ENCODE results near the gene MRPL1.

Gene MRPL1

DNA sequence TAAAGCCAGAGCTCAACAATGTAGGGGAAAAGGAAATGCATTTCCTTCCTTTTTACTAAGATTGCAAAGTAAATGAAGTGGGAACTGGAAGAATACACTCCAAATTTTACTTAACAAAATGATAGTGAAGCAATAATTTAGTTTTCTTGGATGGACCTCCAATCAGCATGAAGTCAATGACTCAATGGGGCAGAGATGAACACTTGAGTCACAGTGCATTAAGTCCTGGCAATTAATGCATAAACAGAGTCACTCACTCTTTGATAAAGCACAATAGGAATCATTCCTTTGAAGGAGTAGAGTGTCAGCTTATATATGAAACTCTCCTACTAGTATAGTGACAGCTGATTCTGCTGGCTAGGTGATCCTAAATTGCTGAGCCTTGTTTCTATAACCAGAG lies 127.8 kb downstream of the MRPL1 start:
- no peak for DNase-seq

DNA sequence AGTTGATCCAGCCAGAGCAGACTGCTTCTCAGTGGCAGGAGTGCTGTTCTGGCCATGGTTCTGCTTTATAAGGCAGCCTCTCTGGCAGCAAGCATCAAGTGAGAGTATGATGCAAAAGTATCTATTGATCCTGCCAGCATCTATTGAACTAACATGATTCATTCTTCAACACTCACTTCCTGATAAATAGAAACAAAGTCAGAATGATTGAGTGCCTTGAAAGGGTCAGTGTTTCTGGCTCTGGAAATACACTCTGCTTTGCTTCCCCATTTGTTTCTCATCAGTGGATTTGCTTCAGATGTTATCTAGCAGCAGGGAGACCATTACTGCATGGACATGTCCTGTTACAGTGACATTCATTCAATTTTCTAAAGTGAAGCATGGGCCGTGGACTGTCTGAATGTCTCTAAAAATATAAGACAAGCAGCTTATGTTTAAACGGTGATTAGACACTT lies 128.3 kb downstream of the MRPL1 start:
- DNase-seq, result no peak

DNA sequence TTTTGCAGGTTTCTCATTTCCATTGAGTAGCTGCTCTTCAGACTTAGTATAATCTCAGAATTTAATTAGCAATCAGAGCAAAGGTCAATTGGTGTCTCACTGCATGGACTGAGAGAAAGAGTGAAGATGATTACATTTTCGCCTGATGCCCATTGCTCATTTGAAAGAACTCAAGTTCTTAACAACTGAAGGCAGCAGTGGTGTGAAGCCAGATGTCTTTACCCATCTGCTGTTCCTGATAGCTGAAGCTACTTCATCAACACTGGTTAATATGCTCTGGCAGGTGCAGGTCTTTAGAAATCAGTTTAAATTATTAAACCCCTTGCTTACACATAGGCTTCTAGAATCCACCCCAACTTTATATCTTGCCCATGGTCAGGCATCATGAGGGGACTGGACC lies 130.0 kb downstream of the MRPL1 start:
- no peak for DNase-seq

DNA sequence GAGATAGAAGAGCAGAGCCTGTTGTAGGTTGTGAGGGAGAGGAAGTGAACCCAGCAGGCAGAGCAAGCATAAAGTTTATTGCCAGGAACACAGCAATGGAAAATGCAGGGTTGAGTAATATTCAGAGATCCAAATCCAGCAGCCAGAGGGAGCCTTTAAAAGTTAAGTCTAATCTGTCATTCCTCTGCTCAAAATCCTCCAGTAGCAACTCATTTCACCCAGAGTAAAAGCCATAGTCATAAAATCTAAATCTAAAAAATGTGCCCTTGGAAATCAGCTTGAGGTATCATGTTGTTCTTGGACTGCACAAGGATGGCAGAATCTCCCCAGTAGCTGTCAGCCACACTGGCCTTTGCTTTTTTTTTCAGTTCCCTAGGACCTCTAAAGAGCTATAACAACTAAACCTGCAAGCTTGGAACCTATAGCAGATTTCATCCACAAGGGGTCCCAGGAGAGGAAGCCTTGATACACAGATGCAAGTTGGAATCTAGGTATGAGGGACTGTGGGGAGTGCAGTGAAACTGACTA lies 131.6 kb downstream of the MRPL1 start:
- peak; percentile 28 for DNase-seq

DNA sequence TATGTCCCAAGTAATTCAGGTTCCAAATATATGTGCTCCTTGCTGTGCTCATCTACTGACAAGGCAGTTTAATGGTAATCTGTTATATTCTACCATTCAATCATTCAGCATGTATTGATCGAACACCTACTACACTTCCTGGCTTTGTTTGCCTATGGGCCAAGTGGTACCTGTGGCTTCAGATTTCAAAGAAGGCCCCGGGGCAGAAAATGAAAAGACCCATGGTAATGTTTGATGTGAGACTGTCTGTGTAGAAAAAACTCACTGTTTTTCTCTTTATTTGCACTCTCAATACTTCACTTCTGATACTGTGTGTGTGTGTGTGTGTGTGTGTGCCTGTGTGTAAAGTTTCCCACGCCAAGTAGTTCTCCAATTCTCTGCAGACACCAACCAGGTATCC lies 133.4 kb downstream of the MRPL1 start:
- DNase-seq, result no peak

DNA sequence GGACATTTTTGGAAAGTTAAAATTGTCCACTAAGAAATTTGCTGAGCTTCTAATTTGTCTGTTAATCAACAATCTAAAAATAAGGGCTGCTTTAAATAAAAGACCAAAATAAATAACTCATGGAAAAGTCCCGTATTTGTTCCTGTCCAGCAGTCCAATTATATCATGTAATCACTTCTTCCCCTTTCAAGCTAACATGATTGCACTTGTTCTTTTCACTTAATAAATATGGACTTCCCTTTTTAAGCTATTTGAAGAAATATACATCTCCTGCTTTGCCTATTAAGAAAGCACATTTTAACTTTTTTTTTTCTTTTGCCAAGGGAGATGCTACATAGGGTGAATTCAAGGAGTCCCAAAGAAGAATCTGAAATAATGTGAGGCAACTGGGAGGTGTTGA lies 138.9 kb downstream of the MRPL1 start:
- no peak for DNase-seq

DNA sequence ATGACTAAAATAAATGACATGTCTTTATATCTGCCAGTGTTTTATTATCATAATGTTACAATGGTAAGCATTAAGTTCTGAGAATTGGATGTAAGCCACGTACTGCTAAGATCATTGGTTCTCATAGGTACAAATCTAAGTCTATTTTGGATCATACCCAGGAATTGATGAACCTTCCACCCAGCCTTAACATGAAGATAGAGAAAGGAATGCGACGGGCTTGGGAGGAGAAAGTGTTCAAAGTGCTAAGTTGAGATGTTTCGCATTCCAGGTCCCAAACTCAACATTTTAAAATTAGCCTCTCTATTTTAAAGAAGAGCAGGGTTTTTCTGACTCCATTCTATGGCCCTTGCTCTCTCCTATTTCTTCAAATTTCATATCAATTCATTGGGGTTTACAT lies 139.6 kb downstream of the MRPL1 start:
- no peak for DNase-seq
